ENCODE data around the gene ASB18. TPM values are rescaled to one million over a fixed set of nuclear protein-coding genes. Genes with fewer than 3 reads are reported as not detected.

The ASB18 gene
- total RNA-seq, 1 experiment from 2014 or later = not detected

DNA sequence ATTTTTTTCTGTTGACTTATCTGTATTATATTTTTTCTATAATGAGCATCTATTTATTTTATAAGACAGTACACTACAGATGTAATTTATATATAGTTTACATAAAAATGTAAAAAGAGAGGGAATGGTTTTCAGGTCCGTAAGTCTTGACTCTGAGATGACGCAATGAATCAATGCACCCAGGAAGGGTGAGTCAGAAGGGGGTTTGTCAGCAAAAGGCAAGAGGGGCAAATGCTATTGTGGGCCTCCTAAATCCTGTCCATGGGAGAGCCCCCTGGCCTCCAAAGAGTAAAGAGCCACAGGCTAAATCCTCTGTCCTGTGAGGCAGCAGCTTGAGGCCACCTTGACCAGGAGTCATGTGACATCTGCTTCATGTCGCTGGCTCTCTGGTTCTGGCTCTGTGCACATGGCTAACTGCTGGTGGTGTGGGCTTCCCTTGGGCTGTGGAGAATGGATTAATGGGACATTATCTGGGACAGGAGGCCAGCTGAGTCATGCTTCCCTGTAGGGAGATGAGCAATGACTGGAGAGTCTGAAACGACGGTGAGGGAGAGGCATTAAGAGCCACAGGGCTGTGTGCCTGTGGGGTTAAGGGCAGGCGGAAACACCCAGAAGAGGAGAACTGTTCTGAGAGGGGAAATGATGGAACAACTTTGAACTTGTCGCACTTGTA, 22.8 kb upstream of the ASB18 start:
- no peak overlapping the region for H3K27ac ChIP-seq (ENCODE audit: low read depth, low read length)
- peak; percentile 66 for ATAC-seq
- H3K27me3 ChIP-seq (ENCODE audit: insufficient read depth, low read length) = no peaks in the 10 kb centered on the region
- H3K9ac ChIP-seq (ENCODE audit: low read length) = no peak overlapping the region
- intact Hi-C loops (cut with micrococcal nuclease) = no loop called here
- TF ChIP-seq FOSL1 (IDR thresholded peaks at IDR 0.05; ENCODE audit: low read depth) (peak; percentile 22; the same call in 1 of the 2 replicates), CBX3 (IDR thresholded peaks at IDR 0.05; ENCODE audit: low read depth) (no peak), ZFX (IDR thresholded peaks at IDR 0.05) (no peak), CEBPB (IDR thresholded peaks at IDR 0.05; ENCODE audit: low read depth) (peak; percentile 59; the same call in 1 of the 2 replicates)
- TF ChIP-seq, protein P1, sequence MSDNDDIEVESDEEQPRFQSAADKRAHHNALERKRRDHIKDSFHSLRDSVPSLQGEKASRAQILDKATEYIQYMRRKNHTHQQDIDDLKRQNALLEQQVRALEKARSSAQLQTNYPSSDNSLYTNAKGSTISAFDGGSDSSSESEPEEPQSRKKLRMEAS (IDR thresholded peaks at IDR 0.05) = peak; percentile 19; the same call in 1 of the 2 replicates
- H4K20me1 ChIP-seq (ENCODE audit: insufficient read depth) = no peaks in the 10 kb centered on the region
- H3K4me2 ChIP-seq (ENCODE audit: low read length) = peak overlapping the region; percentile 34
- H3K9me2 ChIP-seq (ENCODE audit: insufficient read depth) = no peaks in the 10 kb centered on the region
- no peak overlapping the region for H2AFZ ChIP-seq (ENCODE audit: low read depth, low read length, poor library complexity, severe bottlenecking)
- no TSS peak for BruUV-seq (replicated peaks)
- no peaks in the 10 kb centered on the region for H3K9me3 ChIP-seq (ENCODE audit: control insufficient read depth in 1 of 2, insufficient read depth in 1 of 2, low read depth in 1 of 2, low read length in 2 of 2)
- no peaks in the 10 kb centered on the region for H3K36me3 ChIP-seq (ENCODE audit: control insufficient read depth in 1 of 2, insufficient read depth in 2 of 2, low read length in 2 of 2)
- ChIA-PET RAD21 (ENCODE audit: low non-redundant PET in 1 of 2, low total read pairs in 2 of 2, uncharacterized antibody in 2 of 2, unreplicated experiment in 2 of 2) (no interaction called here), POLR2A (no interaction called here), CTCF (no interaction called here)
- H3K79me2 ChIP-seq (ENCODE audit: insufficient read depth, low read length) = no peaks in the 10 kb centered on the region
- peaks cover 0 to 14% of the 10 kb centered on the region in 2 experiments; a peak in 2 of 4 replicates for H3K4me1 ChIP-seq (ENCODE audit: control insufficient read depth in 1 of 2, insufficient read depth in 2 of 2, low read length in 2 of 2)
- no peak overlapping the region; a peak in 1 of 4 replicates for H3K4me3 ChIP-seq (replicated peaks in 1 of 2; ENCODE audit: low read depth in 1 of 2, low read length in 2 of 2)
- DNase-seq (ENCODE audit: low read depth, low spot score) = no peak

DNA sequence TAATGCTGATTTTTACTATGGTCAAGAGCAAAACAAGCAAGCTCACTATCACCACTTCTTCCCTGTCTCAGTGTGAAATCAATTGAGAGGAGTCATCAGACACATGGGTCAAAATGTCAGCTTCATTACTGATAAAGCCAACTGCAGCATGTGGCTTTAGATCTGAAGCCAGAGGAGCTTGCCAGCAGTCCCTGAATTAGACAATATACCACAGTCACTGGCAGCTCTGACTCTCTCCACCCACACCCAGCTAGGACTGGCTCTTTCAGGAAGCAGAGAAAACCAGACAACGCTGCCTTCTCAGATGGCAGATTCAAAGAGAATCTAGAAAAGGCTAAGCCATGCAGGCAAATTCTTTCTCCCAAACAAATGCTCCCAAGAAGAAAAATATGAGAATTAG, 20.0 kb upstream of the ASB18 start:
- no peak overlapping the region for H2AFZ ChIP-seq (ENCODE audit: low read depth, low read length, poor library complexity, severe bottlenecking)
- ATAC-seq = no peak
- H3K9me2 ChIP-seq (ENCODE audit: insufficient read depth) = 0 out of 2 replicates have a peak, but pooled peaks cover 2% of the 10 kb centered on the region
- POLR2A ChIA-PET = no interaction called here
- RAD21 ChIA-PET (ENCODE audit: low non-redundant PET in 1 of 2, low total read pairs in 2 of 2, uncharacterized antibody in 2 of 2, unreplicated experiment in 2 of 2) = no interaction called here
- CTCF ChIA-PET = no interaction called here
- H3K9me3 ChIP-seq (ENCODE audit: control insufficient read depth in 1 of 2, insufficient read depth in 1 of 2, low read depth in 1 of 2, low read length in 2 of 2) = no peaks in the 10 kb centered on the region
- H4K20me1 ChIP-seq (ENCODE audit: insufficient read depth) = no peaks in the 10 kb centered on the region
- no peaks in the 10 kb centered on the region for H3K27me3 ChIP-seq (ENCODE audit: insufficient read depth, low read length)
- H3K27ac ChIP-seq (ENCODE audit: low read depth, low read length) = no peak overlapping the region
- H3K4me1 ChIP-seq (ENCODE audit: control insufficient read depth in 1 of 2, insufficient read depth in 2 of 2, low read length in 2 of 2) = peaks cover 0 to 14% of the 10 kb centered on the region in 2 experiments; a peak in 2 of 4 replicates
- no peak overlapping the region for H3K4me2 ChIP-seq (ENCODE audit: low read length)
- intact Hi-C loops (cut with micrococcal nuclease) = no loop called here
- BruUV-seq (replicated peaks) = no TSS peak
- no peaks in the 10 kb centered on the region for H3K36me3 ChIP-seq (ENCODE audit: control insufficient read depth in 1 of 2, insufficient read depth in 2 of 2, low read length in 2 of 2)
- no peak for DNase-seq (ENCODE audit: low read depth, low spot score)
- H3K9ac ChIP-seq (ENCODE audit: low read length) = no peak overlapping the region
- H3K4me3 ChIP-seq (replicated peaks in 1 of 2; ENCODE audit: low read depth in 1 of 2, low read length in 2 of 2) = no peak overlapping the region
- H3K79me2 ChIP-seq (ENCODE audit: insufficient read depth, low read length) = no peaks in the 10 kb centered on the region
- TF ChIP-seq, protein P2, sequence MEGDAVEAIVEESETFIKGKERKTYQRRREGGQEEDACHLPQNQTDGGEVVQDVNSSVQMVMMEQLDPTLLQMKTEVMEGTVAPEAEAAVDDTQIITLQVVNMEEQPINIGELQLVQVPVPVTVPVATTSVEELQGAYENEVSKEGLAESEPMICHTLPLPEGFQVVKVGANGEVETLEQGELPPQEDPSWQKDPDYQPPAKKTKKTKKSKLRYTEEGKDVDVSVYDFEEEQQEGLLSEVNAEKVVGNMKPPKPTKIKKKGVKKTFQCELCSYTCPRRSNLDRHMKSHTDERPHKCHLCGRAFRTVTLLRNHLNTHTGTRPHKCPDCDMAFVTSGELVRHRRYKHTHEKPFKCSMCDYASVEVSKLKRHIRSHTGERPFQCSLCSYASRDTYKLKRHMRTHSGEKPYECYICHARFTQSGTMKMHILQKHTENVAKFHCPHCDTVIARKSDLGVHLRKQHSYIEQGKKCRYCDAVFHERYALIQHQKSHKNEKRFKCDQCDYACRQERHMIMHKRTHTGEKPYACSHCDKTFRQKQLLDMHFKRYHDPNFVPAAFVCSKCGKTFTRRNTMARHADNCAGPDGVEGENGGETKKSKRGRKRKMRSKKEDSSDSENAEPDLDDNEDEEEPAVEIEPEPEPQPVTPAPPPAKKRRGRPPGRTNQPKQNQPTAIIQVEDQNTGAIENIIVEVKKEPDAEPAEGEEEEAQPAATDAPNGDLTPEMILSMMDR (IDR thresholded peaks at IDR 0.05 in 2 of 3, conservative IDR thresholded peaks at IDR 0.05 in 1 of 3; ENCODE audit: borderline replicate concordance in 1 of 3, insufficient read depth in 1 of 3, low read depth in 2 of 3, low read length in 2 of 3) = no peak
- TF ChIP-seq JUND (IDR thresholded peaks at IDR 0.05) (no peak), EZH2 (IDR thresholded peaks at IDR 0.05) (no peak), CBX3 (IDR thresholded peaks at IDR 0.05; ENCODE audit: low read depth) (no peak), SRF (IDR thresholded peaks at IDR 0.05; ENCODE audit: low read depth) (no peak), EGR1 (IDR thresholded peaks at IDR 0.05; ENCODE audit: low read depth) (no peak)
- TF ChIP-seq, protein P3, sequence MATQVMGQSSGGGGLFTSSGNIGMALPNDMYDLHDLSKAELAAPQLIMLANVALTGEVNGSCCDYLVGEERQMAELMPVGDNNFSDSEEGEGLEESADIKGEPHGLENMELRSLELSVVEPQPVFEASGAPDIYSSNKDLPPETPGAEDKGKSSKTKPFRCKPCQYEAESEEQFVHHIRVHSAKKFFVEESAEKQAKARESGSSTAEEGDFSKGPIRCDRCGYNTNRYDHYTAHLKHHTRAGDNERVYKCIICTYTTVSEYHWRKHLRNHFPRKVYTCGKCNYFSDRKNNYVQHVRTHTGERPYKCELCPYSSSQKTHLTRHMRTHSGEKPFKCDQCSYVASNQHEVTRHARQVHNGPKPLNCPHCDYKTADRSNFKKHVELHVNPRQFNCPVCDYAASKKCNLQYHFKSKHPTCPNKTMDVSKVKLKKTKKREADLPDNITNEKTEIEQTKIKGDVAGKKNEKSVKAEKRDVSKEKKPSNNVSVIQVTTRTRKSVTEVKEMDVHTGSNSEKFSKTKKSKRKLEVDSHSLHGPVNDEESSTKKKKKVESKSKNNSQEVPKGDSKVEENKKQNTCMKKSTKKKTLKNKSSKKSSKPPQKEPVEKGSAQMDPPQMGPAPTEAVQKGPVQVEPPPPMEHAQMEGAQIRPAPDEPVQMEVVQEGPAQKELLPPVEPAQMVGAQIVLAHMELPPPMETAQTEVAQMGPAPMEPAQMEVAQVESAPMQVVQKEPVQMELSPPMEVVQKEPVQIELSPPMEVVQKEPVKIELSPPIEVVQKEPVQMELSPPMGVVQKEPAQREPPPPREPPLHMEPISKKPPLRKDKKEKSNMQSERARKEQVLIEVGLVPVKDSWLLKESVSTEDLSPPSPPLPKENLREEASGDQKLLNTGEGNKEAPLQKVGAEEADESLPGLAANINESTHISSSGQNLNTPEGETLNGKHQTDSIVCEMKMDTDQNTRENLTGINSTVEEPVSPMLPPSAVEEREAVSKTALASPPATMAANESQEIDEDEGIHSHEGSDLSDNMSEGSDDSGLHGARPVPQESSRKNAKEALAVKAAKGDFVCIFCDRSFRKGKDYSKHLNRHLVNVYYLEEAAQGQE (IDR thresholded peaks at IDR 0.05; ENCODE audit: low read depth) = no peak
- TF ChIP-seq, protein P4, sequence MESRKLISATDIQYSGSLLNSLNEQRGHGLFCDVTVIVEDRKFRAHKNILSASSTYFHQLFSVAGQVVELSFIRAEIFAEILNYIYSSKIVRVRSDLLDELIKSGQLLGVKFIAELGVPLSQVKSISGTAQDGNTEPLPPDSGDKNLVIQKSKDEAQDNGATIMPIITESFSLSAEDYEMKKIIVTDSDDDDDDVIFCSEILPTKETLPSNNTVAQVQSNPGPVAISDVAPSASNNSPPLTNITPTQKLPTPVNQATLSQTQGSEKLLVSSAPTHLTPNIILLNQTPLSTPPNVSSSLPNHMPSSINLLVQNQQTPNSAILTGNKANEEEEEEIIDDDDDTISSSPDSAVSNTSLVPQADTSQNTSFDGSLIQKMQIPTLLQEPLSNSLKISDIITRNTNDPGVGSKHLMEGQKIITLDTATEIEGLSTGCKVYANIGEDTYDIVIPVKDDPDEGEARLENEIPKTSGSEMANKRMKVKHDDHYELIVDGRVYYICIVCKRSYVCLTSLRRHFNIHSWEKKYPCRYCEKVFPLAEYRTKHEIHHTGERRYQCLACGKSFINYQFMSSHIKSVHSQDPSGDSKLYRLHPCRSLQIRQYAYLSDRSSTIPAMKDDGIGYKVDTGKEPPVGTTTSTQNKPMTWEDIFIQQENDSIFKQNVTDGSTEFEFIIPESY (IDR thresholded peaks at IDR 0.05; ENCODE audit: extremely low read depth, insufficient replicate concordance, low read length) = no peak
